Upper lobe of left lung (tissue), 6 donors: ENCODE measurements around the gene TCF7L1. TPM values are rescaled to one million over a fixed set of nuclear protein-coding genes. Genes with fewer than 3 reads are reported as not detected.

Experiments used
- ATAC-seq, 2 donors: fragments of 200-7000 bp; cut with Tn5 transposase; one replicate each; pipeline ENCODE4 v1.9.1; 2022; ENCODE audit warnings: mild to moderate bottlenecking in 2 of 2, moderate library complexity in 2 of 2; ENCODE audit not compliant: low FRiP score in 2 of 2
- DNase-seq, 2 donors: peaks; one replicate each; pipeline ENCODE4 v3.0.0-alpha.2; 2019 to 2020
- H3K27ac ChIP-seq, 4 donors: fragments of 200-600 bp; sonication (generic); one replicate each; pipeline ENCODE4 v1.5.1; 2016 to 2019
- H3K27me3 ChIP-seq, 4 donors: fragments of 200-600 bp; sonication (generic); one replicate each; pipeline ENCODE4 v1.5.1; 2017 to 2019
- H3K36me3 ChIP-seq, 4 donors: fragments of 200-600 bp; sonication (generic); one replicate each; pipeline ENCODE4 v1.5.1; 2016 to 2019
- H3K4me1 ChIP-seq, 4 donors: fragments of 200-600 bp; sonication (generic); one replicate each; pipeline ENCODE4 v1.5.1; 2018 to 2019
- H3K4me3 ChIP-seq, 4 donors: fragments of 200-600 bp; sonication (generic); one replicate each; pipeline ENCODE4 v1.5.1; 2017 to 2019; ENCODE audit warnings: mild to moderate bottlenecking in 2 of 4, moderate library complexity in 1 of 4
- H3K9me3 ChIP-seq, 4 donors: fragments of 200-600 bp; sonication (generic); one replicate each; pipeline ENCODE4 v1.5.1; 2018 to 2019
- EP300 ChIP-seq, 4 donors: sonication (generic); formaldehyde crosslinking; IDR thresholded peaks; one replicate each; pipeline ENCODE4 v1.5.1; 2017; ENCODE audit warnings: antibody characterized with exemption in 4 of 4, control low read depth in 2 of 4
- POLR2A ChIP-seq, 4 donors: fragments of 450-650 bp; IDR thresholded peaks; one replicate each; pipeline ENCODE4 v1.5.1; 2016 to 2017; ENCODE audit warnings: antibody characterized with exemption in 4 of 4, mild to moderate bottlenecking in 2 of 4
- POLR2AphosphoS5 ChIP-seq, 2 donors: sonication (generic); formaldehyde crosslinking; IDR thresholded peaks; one replicate each; pipeline ENCODE4 v1.5.1; 2017; ENCODE audit warnings: antibody characterized with exemption in 2 of 2
- WGBS, 2 donors: methylation state at CpG; one replicate each; pipeline ENCODE4 v1.1.5; 2017 to 2018; 5-methylcytosine and 5-hydroxymethylcytosine counted together
- total RNA-seq, 6 donors: library from RNA; depleted of rRNA in 4 of 6; stranded (reverse); fragments of >200 nt in 4 of 6; gene quantifications; one replicate each; pipeline versions ENCODE4 v1.1.0 to v1.2.1, GENCODE V29; 2016 to 2021
- TF ChIP-seq, protein P1 (sequence below), 6 experiments: fragments of 450-650 bp in 4 of 6; fragments of 200-600 bp in 2 of 6; sonication (generic) in 2 of 6; IDR thresholded peaks; one replicate each; pipeline ENCODE4 v1.5.1; 2016 to 2019; ENCODE audit warnings: antibody characterized with exemption in 6 of 6
- donor health status: DM: no; HTN: no; CAD: no; lungs with moderate emphysema.
- donor health status: DM: no; HTN: yes; CAD: no; lungs with severe emphysema.

Gene TCF7L1
- total RNA-seq, 6 donors from 2014 or later: 7.3 to 18.4 (median 11.2) TPM

DNA sequence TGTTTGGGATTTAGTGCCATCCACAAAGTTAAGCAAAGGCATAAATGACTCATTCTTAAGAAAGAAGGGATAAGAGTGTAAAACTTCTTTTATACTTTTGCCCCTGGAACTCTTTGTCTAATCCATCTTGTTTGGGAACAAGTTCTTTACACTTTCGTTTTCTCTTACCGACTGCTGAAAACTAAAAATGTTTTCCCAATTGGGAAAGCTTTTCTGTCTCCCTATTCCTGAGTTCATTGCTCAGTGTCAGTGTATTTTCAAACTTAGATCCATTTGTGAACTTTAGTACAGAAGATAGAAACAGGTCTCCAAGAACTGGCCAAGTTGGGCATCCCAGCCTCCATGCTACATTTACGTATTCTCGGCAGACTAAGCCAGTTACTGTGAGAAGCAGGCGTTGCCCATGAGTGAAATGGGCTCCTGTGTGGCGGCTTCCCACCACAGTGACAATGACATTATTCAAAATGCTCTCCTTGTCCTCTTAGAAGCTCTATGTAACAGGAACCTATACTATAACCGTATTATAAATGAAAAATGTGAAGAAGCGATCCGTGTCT is 142.9 kb downstream of the TCF7L1 start:
- WGBS, 2 donors: 82 to 85% methylated on average over 9 of the region's 9 CpGs
- Histone ChIP-seq H3K36me3 (no peaks in the 10 kb centered on the region), H3K9me3 (no peaks in the 10 kb centered on the region), H3K4me1 (peaks cover 11 to 31% (median 17%) of the 10 kb centered on the region in 4 donors), H3K27ac (peak overlapping the region; percentile 13 to 74 (median 48)), H3K4me3 (peak overlapping the region in 1 of 4 donors; percentile 7), H3K27me3 (no peaks in the 10 kb centered on the region)
- TF ChIP-seq POLR2AphosphoS5 (IDR thresholded peaks at IDR 0.05) (no peak), POLR2A (IDR thresholded peaks at IDR 0.05) (no peak), EP300 (IDR thresholded peaks at IDR 0.05) (no peak)
- TF ChIP-seq, protein P1, sequence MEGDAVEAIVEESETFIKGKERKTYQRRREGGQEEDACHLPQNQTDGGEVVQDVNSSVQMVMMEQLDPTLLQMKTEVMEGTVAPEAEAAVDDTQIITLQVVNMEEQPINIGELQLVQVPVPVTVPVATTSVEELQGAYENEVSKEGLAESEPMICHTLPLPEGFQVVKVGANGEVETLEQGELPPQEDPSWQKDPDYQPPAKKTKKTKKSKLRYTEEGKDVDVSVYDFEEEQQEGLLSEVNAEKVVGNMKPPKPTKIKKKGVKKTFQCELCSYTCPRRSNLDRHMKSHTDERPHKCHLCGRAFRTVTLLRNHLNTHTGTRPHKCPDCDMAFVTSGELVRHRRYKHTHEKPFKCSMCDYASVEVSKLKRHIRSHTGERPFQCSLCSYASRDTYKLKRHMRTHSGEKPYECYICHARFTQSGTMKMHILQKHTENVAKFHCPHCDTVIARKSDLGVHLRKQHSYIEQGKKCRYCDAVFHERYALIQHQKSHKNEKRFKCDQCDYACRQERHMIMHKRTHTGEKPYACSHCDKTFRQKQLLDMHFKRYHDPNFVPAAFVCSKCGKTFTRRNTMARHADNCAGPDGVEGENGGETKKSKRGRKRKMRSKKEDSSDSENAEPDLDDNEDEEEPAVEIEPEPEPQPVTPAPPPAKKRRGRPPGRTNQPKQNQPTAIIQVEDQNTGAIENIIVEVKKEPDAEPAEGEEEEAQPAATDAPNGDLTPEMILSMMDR (IDR thresholded peaks at IDR 0.05): no peak
- DNase-seq (no peak), ATAC-seq (no peak)

GRCh38 chr2:85276571-85277118 is 143.5 kb downstream of the TCF7L1 start:
- Histone ChIP-seq H3K36me3 (no peaks in the 10 kb centered on the region), H3K4me3 (no peak overlapping the region), H3K4me1 (peaks cover 11 to 31% (median 17%) of the 10 kb centered on the region in 4 donors), H3K27me3 (no peaks in the 10 kb centered on the region), H3K27ac (peak overlapping the region; percentile 13 to 74 (median 48)), H3K9me3 (no peaks in the 10 kb centered on the region)
- WGBS, 2 donors: 55 to 73% methylated on average over 14 of the region's 14 CpGs
- no peak for DNase-seq
- no peak for TF ChIP-seq POLR2AphosphoS5 (IDR thresholded peaks at IDR 0.05)
- TF ChIP-seq, protein P1 (IDR thresholded peaks at IDR 0.05): no peak
- ATAC-seq: no peak

GRCh38 chr2:85277416-85278158 is 144.4 kb downstream of the TCF7L1 start:
- H3K36me3 ChIP-seq: no peaks in the 10 kb centered on the region
- TF ChIP-seq POLR2AphosphoS5 (IDR thresholded peaks at IDR 0.05): peak in 1 of 2 donors; percentile 51
- no peak for TF ChIP-seq EP300 (IDR thresholded peaks at IDR 0.05)
- no peaks in the 10 kb centered on the region for H3K9me3 ChIP-seq
- H3K27me3 ChIP-seq: no peaks in the 10 kb centered on the region
- no peak for DNase-seq
- peak overlapping the region; percentile 13 to 74 (median 48) for H3K27ac ChIP-seq
- no peak overlapping the region for H3K4me3 ChIP-seq
- 53 to 90% methylated on average over 6 to 15 of the region's 15 CpGs for WGBS, 2 donors
- peaks cover 11 to 31% (median 17%) of the 10 kb centered on the region in 4 donors for H3K4me1 ChIP-seq
- ATAC-seq: peak; percentile 58 to 70

- peak overlapping the region in 1 of 4 donors; percentile 74 for H3K27ac ChIP-seq
- H3K4me1 ChIP-seq: peaks cover 11 to 31% (median 17%) of the 10 kb centered on the region in 4 donors
- no peak overlapping the region for H3K4me3 ChIP-seq
- TF ChIP-seq, protein P1 (IDR thresholded peaks at IDR 0.05): no peak
- no peak for TF ChIP-seq POLR2AphosphoS5 (IDR thresholded peaks at IDR 0.05)
- TF ChIP-seq EP300 (IDR thresholded peaks at IDR 0.05): no peak
- no peak for TF ChIP-seq POLR2A (IDR thresholded peaks at IDR 0.05)
- no peak for ATAC-seq
- H3K36me3 ChIP-seq: no peaks in the 10 kb centered on the region
- 67 to 70% methylated on average over 2 of the region's 2 CpGs for WGBS, 2 donors
- no peaks in the 10 kb centered on the region for H3K27me3 ChIP-seq
- no peaks in the 10 kb centered on the region for H3K9me3 ChIP-seq
- DNase-seq: no peak
Measured at GRCh38 chr2:85278361-85278760, 145.2 kb downstream of the TCF7L1 start.

GRCh38 chr2:85281553-85281952 is 148.4 kb downstream of the TCF7L1 start:
- WGBS, 2 donors: 91 to 93% methylated on average over 6 of the region's 6 CpGs
- H3K36me3 ChIP-seq: peaks cover 0 to 3% (median 0%) of the 10 kb centered on the region in 4 donors
- no peak for DNase-seq

More at GRCh38 chr2:85281553-85281952, 148.4 kb downstream of the TCF7L1 start:
- Histone ChIP-seq H3K4me3 (no peak overlapping the region), H3K27ac (no peak overlapping the region), H3K9me3 (no peaks in the 10 kb centered on the region), H3K4me1 (peaks cover 11 to 24% (median 14%) of the 10 kb centered on the region in 4 donors), H3K27me3 (no peaks in the 10 kb centered on the region)
- no peak for ATAC-seq
- no peak for TF ChIP-seq POLR2A (IDR thresholded peaks at IDR 0.05)
- TF ChIP-seq POLR2AphosphoS5 (IDR thresholded peaks at IDR 0.05): no peak
- TF ChIP-seq, protein P1 (IDR thresholded peaks at IDR 0.05): no peak
- TF ChIP-seq EP300 (IDR thresholded peaks at IDR 0.05): no peak
